HepG2 (cell line): ENCODE measurements around the gene ATP9A. TPM values are rescaled to one million over a fixed set of nuclear protein-coding genes. Genes with fewer than 3 reads are reported as not detected.

Experiments
- ASH2L ChIP-seq: fragments of 300-600, 200-600 bp; sonication (generic); IDR thresholded peaks from 2 replicates; pipeline ENCODE4 v1.7.0; 2017; ENCODE audit warnings: low read depth, mild to moderate bottlenecking, moderate library complexity, mixed read lengths, low read length; ENCODE audit not compliant: insufficient read length
- HNF4A ChIP-seq: sonication (generic); formaldehyde crosslinking; IDR thresholded peaks from 2 replicates; pipeline ENCODE4 v1.4.0; 2020; ENCODE audit warnings: missing genetic modification reagents
- HOXA9 ChIP-seq: sonication (generic); formaldehyde crosslinking; IDR thresholded peaks from 2 replicates; pipeline ENCODE4 v1.8.1; 2022; ENCODE audit warnings: missing genetic modification reagents, mild to moderate bottlenecking, moderate library complexity, borderline replicate concordance
- MATR3 ChIP-seq: sonication (generic); formaldehyde crosslinking; IDR thresholded peaks from 2 replicates; pipeline ENCODE4 v1.4.0; 2020; ENCODE audit warnings: missing genetic modification reagents
- PHF20 ChIP-seq: sonication (generic); formaldehyde crosslinking; IDR thresholded peaks from 2 replicates; pipeline ENCODE4 v1.5.0; 2020; ENCODE audit warnings: mild to moderate bottlenecking, missing genetic modification reagents
- ZBTB20 ChIP-seq: sonication (generic); formaldehyde crosslinking; IDR thresholded peaks from 2 replicates; pipeline ENCODE4 v1.8.1; 2023; ENCODE audit warnings: missing genetic modification reagents, low read depth, mild to moderate bottlenecking, borderline replicate concordance
- ZBTB43 ChIP-seq: sonication (generic); formaldehyde crosslinking; conservative IDR thresholded peaks from 2 replicates; pipeline ENCODE4 v1.4.0; 2020; ENCODE audit warnings: missing genetic modification reagents
- ZNF552 ChIP-seq: sonication (generic); formaldehyde crosslinking; IDR thresholded peaks from 2 replicates; pipeline ENCODE4 v1.9.0; 2022; ENCODE audit warnings: missing genetic modification reagents, mild to moderate bottlenecking, borderline replicate concordance
- polyA plus RNA-seq, 8 experiments: library from polyadenylated mRNA; depleted of rRNA in 3 of 8; stranded (reverse) in 7 of 8; unstranded in 1 of 8; fragments of >200 nt; fragmentation: Illumina TruSeq in 4 of 8; extraction: Trizol in 4 of 8; gene quantifications; 2 replicates each; pipeline versions ENCODE4 v1.2.1 to v1.2.3, GENCODE V29; 2011 to 2016; ENCODE audit warnings: low read depth in 4 of 8, missing spikeins in 1 of 8, mixed read lengths in 1 of 8; ENCODE audit not compliant: insufficient read depth in 1 of 8
- total RNA-seq, 5 experiments: library from RNA; depleted of rRNA; stranded (reverse); fragments of >200 nt; fragmentation: Illumina TruSeq; extraction: Trizol; gene quantifications; 2 replicates each; pipeline ENCODE4 v1.2.3, GENCODE V29; 2016; ENCODE audit warnings: low read depth in 1 of 5
- TF ChIP-seq, protein P1 (sequence below): sonication (generic); formaldehyde crosslinking; IDR thresholded peaks from 2 replicates; pipeline ENCODE4 v1.5.1; 2020; ENCODE audit warnings: missing genetic modification reagents, mild to moderate bottlenecking, borderline replicate concordance
- TF ChIP-seq, protein P2 (sequence below): sonication (generic); formaldehyde crosslinking; IDR thresholded peaks from 2 replicates; pipeline ENCODE4 v1.4.0; 2020; ENCODE audit warnings: missing genetic modification reagents
- TF ChIP-seq, protein P3 (sequence below), 2 experiments: fragments of 450-650 bp in 1 of 2; sonication (generic) in 1 of 2; formaldehyde crosslinking in 1 of 2; IDR thresholded peaks; 2 replicates each; pipeline versions ENCODE4 v1.6.1 to v1.8.0; 2016 to 2022; ENCODE audit warnings: antibody characterized with exemption in 1 of 2, mild to moderate bottlenecking in 1 of 2, missing genetic modification reagents in 1 of 2
- TF ChIP-seq, protein P4 (sequence below): sonication (generic); formaldehyde crosslinking; IDR thresholded peaks from 2 replicates; pipeline ENCODE4 v1.5.1; 2020; ENCODE audit warnings: mild to moderate bottlenecking, missing genetic modification reagents, moderate library complexity

The ATP9A gene
- total and polyA plus RNA-seq, 2 of the 13 experiments (the other 11 are each of a cell fraction or from before 2014, with no cell fraction given), result 11.8 to 18.5 TPM

GRCh38 chr20:51661609-51662178 is 106.5 kb downstream of the ATP9A start (continued):
- TF ChIP-seq, protein P1, sequence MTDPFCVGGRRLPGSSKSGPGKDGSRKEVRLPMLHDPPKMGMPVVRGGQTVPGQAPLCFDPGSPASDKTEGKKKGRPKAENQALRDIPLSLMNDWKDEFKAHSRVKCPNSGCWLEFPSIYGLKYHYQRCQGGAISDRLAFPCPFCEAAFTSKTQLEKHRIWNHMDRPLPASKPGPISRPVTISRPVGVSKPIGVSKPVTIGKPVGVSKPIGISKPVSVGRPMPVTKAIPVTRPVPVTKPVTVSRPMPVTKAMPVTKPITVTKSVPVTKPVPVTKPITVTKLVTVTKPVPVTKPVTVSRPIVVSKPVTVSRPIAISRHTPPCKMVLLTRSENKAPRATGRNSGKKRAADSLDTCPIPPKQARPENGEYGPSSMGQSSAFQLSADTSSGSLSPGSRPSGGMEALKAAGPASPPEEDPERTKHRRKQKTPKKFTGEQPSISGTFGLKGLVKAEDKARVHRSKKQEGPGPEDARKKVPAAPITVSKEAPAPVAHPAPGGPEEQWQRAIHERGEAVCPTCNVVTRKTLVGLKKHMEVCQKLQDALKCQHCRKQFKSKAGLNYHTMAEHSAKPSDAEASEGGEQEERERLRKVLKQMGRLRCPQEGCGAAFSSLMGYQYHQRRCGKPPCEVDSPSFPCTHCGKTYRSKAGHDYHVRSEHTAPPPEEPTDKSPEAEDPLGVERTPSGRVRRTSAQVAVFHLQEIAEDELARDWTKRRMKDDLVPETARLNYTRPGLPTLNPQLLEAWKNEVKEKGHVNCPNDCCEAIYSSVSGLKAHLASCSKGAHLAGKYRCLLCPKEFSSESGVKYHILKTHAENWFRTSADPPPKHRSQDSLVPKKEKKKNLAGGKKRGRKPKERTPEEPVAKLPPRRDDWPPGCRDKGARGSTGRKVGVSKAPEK (CRISPR knock-in tag), result no peak
- no peak for TF ChIP-seq ZNF552 (CRISPR knock-in tag)
- no peak for TF ChIP-seq HOXA9
- TF ChIP-seq, protein P2, sequence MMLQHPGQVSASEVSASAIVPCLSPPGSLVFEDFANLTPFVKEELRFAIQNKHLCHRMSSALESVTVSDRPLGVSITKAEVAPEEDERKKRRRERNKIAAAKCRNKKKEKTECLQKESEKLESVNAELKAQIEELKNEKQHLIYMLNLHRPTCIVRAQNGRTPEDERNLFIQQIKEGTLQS (CRISPR knock-in tag), result peak; percentile 94
- TF ChIP-seq, protein P3, sequence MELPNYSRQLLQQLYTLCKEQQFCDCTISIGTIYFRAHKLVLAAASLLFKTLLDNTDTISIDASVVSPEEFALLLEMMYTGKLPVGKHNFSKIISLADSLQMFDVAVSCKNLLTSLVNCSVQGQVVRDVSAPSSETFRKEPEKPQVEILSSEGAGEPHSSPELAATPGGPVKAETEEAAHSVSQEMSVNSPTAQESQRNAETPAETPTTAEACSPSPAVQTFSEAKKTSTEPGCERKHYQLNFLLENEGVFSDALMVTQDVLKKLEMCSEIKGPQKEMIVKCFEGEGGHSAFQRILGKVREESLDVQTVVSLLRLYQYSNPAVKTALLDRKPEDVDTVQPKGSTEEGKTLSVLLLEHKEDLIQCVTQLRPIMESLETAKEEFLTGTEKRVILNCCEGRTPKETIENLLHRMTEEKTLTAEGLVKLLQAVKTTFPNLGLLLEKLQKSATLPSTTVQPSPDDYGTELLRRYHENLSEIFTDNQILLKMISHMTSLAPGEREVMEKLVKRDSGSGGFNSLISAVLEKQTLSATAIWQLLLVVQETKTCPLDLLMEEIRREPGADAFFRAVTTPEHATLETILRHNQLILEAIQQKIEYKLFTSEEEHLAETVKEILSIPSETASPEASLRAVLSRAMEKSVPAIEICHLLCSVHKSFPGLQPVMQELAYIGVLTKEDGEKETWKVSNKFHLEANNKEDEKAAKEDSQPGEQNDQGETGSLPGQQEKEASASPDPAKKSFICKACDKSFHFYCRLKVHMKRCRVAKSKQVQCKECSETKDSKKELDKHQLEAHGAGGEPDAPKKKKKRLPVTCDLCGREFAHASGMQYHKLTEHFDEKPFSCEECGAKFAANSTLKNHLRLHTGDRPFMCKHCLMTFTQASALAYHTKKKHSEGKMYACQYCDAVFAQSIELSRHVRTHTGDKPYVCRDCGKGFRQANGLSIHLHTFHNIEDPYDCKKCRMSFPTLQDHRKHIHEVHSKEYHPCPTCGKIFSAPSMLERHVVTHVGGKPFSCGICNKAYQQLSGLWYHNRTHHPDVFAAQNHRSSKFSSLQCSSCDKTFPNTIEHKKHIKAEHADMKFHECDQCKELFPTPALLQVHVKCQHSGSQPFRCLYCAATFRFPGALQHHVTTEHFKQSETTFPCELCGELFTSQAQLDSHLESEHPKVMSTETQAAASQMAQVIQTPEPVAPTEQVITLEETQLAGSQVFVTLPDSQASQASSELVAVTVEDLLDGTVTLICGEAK (IDR thresholded peaks at IDR 0.05), result no peak
- TF ChIP-seq, protein P3 (CRISPR knock-in tag; IDR thresholded peaks at IDR 0.05), result no peak
- no peak for TF ChIP-seq PHF20
- TF ChIP-seq, protein P4, sequence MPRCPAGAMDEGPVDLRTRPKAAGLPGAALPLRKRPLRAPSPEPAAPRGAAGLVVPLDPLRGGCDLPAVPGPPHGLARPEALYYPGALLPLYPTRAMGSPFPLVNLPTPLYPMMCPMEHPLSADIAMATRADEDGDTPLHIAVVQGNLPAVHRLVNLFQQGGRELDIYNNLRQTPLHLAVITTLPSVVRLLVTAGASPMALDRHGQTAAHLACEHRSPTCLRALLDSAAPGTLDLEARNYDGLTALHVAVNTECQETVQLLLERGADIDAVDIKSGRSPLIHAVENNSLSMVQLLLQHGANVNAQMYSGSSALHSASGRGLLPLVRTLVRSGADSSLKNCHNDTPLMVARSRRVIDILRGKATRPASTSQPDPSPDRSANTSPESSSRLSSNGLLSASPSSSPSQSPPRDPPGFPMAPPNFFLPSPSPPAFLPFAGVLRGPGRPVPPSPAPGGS, result no peak
- no peak for TF ChIP-seq HNF4A (CRISPR knock-in tag)
- no peak for TF ChIP-seq MATR3 (CRISPR knock-in tag)
- peak; percentile 82 for TF ChIP-seq ZBTB43 (CRISPR knock-in tag)
- TF ChIP-seq ASH2L, result no peak
- TF ChIP-seq ZBTB20 (CRISPR knock-in tag), result peak; percentile 88; the same call in 1 of the 2 replicates
